Measurements from ENCODE around the gene ASB17. TPM values are rescaled to one million over a fixed set of nuclear protein-coding genes. Genes with fewer than 3 reads are reported as not detected.

Gene ASB17
- total RNA-seq, 4 donors from 2014 or later = not detected

Other genes with a start within 250 kb of the ASB17 start
- gene ACADM, start 207.7 kb downstream of the ASB17 start, total RNA-seq = 10 to 100 TPM; 51.2 to 73.8 (median 66.3) TPM
- 10 to 100 TPM; 25.0 to 54.9 (median 46.9) TPM for gene RABGGTB, start 146.1 kb downstream of the ASB17 start, total RNA-seq
- under 1 TPM in 2 of 4 donors, not detected in 2; 0.67 to 0.93 TPM for gene MSH4, start 135.5 kb downstream of the ASB17 start, total RNA-seq
- gene ST6GALNAC3, start 142.3 kb upstream of the ASB17 start, total RNA-seq = 10 to 100 TPM in 1 of 4 donors, 1 to 10 TPM in 3; 2.8 to 10.6 (median 3.3) TPM